Panc1 (cell line): ENCODE results near the gene AGAP1. TPM values are rescaled to one million over a fixed set of nuclear protein-coding genes. Genes with fewer than 3 reads are reported as not detected.

ENCODE experiments used
- ATAC-seq: fragments of 200-7000 bp; cut with Tn5 transposase; 2 replicates; pipeline ENCODE4 v1.9.1; 2020; ENCODE audit warnings: mild to moderate bottlenecking, moderate library complexity
- BruUV-seq: library from RNA; stranded (reverse); fragments of 400-500 nt; replicated peaks from 2 replicates; lab custom pipeline; 2021; lab: Mats Ljungman, UMichigan
- CTCF ChIA-PET: fragments of 300-600 bp; sonication (Branson Sonifier 250); formaldehyde crosslinking; loops from one replicate; lab custom pipeline; 2022; ENCODE audit warnings: antibody characterized with exemption; lab: Charles Lee
- POLR2A ChIA-PET: fragments of 300-600 bp; sonication (Branson Sonifier 250); formaldehyde crosslinking; loops from one replicate; lab custom pipeline; 2022; ENCODE audit warnings: antibody characterized with exemption; lab: Charles Lee
- DNase-seq: peaks from one replicate; pipeline ENCODE4 v3.0.0-alpha.2; 2010; ENCODE audit warnings: low read depth, low spot score
- H3K27ac ChIP-seq: 2 replicates; pipeline ENCODE4 v1.5.1; 2011; ENCODE audit warnings: mild to moderate bottlenecking, low read length, inconsistent platforms
- H3K27me3 ChIP-seq: fragments of 200-500 bp; sonication (Bioruptor generic); 2 replicates; pipeline ENCODE4 v1.6.0; 2014; ENCODE audit warnings: low read length, inconsistent platforms; ENCODE audit not compliant: control insufficient read depth, insufficient read depth
- H3K36me3 ChIP-seq: fragments of 200-500 bp; sonication (Bioruptor generic); 2 replicates; pipeline ENCODE4 v1.5.1; 2014; ENCODE audit warnings: inconsistent platforms, mild to moderate bottlenecking, low read length, moderate library complexity; ENCODE audit not compliant: control insufficient read depth, insufficient read depth
- H3K4me1 ChIP-seq: 2 replicates; pipeline ENCODE4 v1.5.1; 2011; ENCODE audit warnings: inconsistent platforms, mild to moderate bottlenecking, low read length, moderate library complexity; ENCODE audit not compliant: control insufficient read depth, insufficient read depth
- H3K4me3 ChIP-seq, 2 experiments: 2 replicates each; pipeline ENCODE4 v1.5.1; 2011 to 2012; ENCODE audit warnings: low read depth in 2 of 2, low read length in 2 of 2, mild to moderate bottlenecking in 2 of 2, inconsistent platforms in 1 of 2, moderate library complexity in 1 of 2
- H3K9me3 ChIP-seq: fragments of 200-500 bp; sonication (Bioruptor generic); 2 replicates; pipeline ENCODE4 v1.5.1; 2014; ENCODE audit warnings: low read depth, mild to moderate bottlenecking, inconsistent platforms, low read length, moderate library complexity; ENCODE audit not compliant: control insufficient read depth, insufficient read depth
- POLR2AphosphoS5 ChIP-seq: IDR thresholded peaks from 2 replicates; pipeline ENCODE4 v1.6.1; 2012; ENCODE audit warnings: mild to moderate bottlenecking, low read depth, low read length, moderate library complexity
- SIN3A ChIP-seq: IDR thresholded peaks from 2 replicates; pipeline ENCODE4 v1.6.1; 2012; ENCODE audit warnings: low read depth, mild to moderate bottlenecking, low read length, moderate library complexity, borderline replicate concordance; ENCODE audit not compliant: insufficient read depth
- TCF7L2 ChIP-seq: IDR thresholded peaks from 2 replicates; pipeline ENCODE4 v1.6.1; 2011; ENCODE audit warnings: mild to moderate bottlenecking, low read depth, low read length, inconsistent platforms
- in situ Hi-C: cut with HindIII; loops from 2 replicates; pipeline ENCODE4 v1.10.0; 2016; ENCODE audit warnings: low sequenced_read_pairs, low pct_unique_long_range_greater_than_20kb
- intact Hi-C: fragments of 100-400 bp; cut with micrococcal nuclease; formaldehyde crosslinking; loops from one replicate; pipeline ENCODE4 v1.10.0; 2022; ENCODE audit not compliant: unreplicated experiment
- total RNA-seq: library from RNA; stranded (reverse); gene quantifications from one replicate; pipeline ENCODE4 v1.2.1, GENCODE V29; 2021; ENCODE audit not compliant: unreplicated experiment
- TF ChIP-seq, protein P1 (sequence below), 2 experiments: IDR thresholded peaks; 2 replicates each; pipeline ENCODE4 v1.6.1; 2011 to 2012; ENCODE audit warnings: low read depth in 2 of 2, control low read depth in 1 of 2, low read length in 1 of 2, mild to moderate bottlenecking in 1 of 2, moderate library complexity in 1 of 2; ENCODE audit not compliant: insufficient read depth in 1 of 2
- TF ChIP-seq, protein P2 (sequence below): fragments of 450-650 bp; IDR thresholded peaks from 2 replicates; pipeline ENCODE4 v1.5.1; 2017; ENCODE audit warnings: mild to moderate bottlenecking

The AGAP1 gene
- total RNA-seq, 1 experiment from 2014 or later = 38.9 TPM

DNA sequence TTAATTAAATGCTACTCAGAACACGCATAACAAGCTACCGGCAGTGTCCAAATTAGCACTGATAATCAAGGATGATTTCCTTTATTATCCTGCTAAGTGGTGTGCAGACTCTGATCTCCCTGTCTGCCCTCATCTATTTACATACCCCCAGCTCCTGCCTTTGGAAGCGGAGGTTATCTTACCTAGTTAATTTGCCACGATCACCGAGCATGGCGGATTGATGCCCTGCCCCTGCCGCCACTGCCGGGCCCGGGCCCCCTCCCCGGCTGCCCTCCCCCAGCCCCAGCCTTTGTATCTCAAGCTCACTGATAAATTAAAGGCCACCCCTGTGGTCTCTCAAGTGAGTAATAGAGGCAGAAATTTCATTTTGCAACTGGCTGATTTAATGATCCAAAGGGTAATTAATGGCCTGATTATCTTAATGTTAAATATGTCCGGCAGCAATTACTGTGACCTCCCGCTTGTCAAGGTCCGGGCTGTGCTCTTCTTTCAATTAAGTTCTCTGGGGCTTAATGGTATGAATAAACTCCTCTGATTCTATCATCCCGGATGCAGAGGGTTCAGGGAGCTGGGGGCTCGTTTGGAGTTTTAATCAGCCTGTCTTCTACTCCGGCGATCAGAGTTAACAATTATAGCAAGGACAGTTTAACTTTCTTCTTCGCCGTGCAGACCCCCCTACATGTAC, 560.9 kb downstream of the AGAP1 start:
- Histone ChIP-seq H3K27me3 (no peaks in the 10 kb centered on the region), H3K36me3 (no peaks in the 10 kb centered on the region), H3K27ac (no peak overlapping the region), H3K4me3 (no peak overlapping the region), H3K9me3 (no peaks in the 10 kb centered on the region), H3K4me1 (no peaks in the 10 kb centered on the region)
- intact Hi-C loops (no loop called here), in situ Hi-C loops (no loop called here)
- ATAC-seq (no peak), DNase-seq (no peak)
- TF ChIP-seq SIN3A (no peak), TCF7L2 (no peak), POLR2AphosphoS5 (no peak)
- TF ChIP-seq, protein P1, sequence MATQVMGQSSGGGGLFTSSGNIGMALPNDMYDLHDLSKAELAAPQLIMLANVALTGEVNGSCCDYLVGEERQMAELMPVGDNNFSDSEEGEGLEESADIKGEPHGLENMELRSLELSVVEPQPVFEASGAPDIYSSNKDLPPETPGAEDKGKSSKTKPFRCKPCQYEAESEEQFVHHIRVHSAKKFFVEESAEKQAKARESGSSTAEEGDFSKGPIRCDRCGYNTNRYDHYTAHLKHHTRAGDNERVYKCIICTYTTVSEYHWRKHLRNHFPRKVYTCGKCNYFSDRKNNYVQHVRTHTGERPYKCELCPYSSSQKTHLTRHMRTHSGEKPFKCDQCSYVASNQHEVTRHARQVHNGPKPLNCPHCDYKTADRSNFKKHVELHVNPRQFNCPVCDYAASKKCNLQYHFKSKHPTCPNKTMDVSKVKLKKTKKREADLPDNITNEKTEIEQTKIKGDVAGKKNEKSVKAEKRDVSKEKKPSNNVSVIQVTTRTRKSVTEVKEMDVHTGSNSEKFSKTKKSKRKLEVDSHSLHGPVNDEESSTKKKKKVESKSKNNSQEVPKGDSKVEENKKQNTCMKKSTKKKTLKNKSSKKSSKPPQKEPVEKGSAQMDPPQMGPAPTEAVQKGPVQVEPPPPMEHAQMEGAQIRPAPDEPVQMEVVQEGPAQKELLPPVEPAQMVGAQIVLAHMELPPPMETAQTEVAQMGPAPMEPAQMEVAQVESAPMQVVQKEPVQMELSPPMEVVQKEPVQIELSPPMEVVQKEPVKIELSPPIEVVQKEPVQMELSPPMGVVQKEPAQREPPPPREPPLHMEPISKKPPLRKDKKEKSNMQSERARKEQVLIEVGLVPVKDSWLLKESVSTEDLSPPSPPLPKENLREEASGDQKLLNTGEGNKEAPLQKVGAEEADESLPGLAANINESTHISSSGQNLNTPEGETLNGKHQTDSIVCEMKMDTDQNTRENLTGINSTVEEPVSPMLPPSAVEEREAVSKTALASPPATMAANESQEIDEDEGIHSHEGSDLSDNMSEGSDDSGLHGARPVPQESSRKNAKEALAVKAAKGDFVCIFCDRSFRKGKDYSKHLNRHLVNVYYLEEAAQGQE (IDR thresholded peaks at IDR 0.05; ENCODE audit: insufficient read depth in 1 of 2, low read depth in 2 of 2, low read length in 1 of 2) = no peak
- TF ChIP-seq, protein P2, sequence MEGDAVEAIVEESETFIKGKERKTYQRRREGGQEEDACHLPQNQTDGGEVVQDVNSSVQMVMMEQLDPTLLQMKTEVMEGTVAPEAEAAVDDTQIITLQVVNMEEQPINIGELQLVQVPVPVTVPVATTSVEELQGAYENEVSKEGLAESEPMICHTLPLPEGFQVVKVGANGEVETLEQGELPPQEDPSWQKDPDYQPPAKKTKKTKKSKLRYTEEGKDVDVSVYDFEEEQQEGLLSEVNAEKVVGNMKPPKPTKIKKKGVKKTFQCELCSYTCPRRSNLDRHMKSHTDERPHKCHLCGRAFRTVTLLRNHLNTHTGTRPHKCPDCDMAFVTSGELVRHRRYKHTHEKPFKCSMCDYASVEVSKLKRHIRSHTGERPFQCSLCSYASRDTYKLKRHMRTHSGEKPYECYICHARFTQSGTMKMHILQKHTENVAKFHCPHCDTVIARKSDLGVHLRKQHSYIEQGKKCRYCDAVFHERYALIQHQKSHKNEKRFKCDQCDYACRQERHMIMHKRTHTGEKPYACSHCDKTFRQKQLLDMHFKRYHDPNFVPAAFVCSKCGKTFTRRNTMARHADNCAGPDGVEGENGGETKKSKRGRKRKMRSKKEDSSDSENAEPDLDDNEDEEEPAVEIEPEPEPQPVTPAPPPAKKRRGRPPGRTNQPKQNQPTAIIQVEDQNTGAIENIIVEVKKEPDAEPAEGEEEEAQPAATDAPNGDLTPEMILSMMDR = no peak
- no TSS peak for BruUV-seq
- ChIA-PET CTCF (no interaction called here), POLR2A (interaction anchor here (0.6 kb wide), 1 partner anchor 1589 kb away, joined by 3 read pairs; no protein-coding TSS in a partner anchor)

DNA sequence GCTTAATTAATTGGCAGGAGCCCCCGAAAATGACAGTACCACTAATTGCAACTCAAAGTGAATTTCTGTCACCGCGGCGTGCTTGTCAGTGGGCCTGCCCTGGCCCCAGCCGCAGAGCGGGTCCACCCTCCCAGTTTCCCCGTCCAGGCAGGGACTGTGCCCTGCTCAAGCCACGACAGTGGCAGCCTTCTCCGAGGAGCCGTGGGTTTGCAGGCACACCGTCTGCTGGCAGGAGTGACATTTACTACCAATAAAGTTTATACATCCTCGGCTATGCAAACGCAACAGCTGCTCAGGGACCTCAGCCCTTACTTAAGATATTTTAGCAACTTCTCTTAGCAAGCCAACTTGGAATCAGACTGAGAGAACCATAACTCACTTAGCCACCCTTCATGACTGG, 561.6 kb downstream of the AGAP1 start:
- Histone ChIP-seq H3K4me3 (no peak overlapping the region), H3K9me3 (no peaks in the 10 kb centered on the region), H3K36me3 (no peaks in the 10 kb centered on the region), H3K27me3 (no peaks in the 10 kb centered on the region), H3K27ac (no peak overlapping the region), H3K4me1 (no peaks in the 10 kb centered on the region)
- ATAC-seq = no peak
- TF ChIP-seq, protein P1 (IDR thresholded peaks at IDR 0.05; ENCODE audit: insufficient read depth in 1 of 2, low read depth in 2 of 2, low read length in 1 of 2) = no peak
- TF ChIP-seq SIN3A (no peak), TCF7L2 (no peak), POLR2AphosphoS5 (no peak)
- TF ChIP-seq, protein P2 = no peak
- ChIA-PET CTCF (no interaction called here), POLR2A (no interaction called here)
- no peak for DNase-seq
- no TSS peak for BruUV-seq
- in situ Hi-C loops = no loop called here
- intact Hi-C loops = no loop called here
